AG09309 (cell line): ENCODE data around the gene DRAXIN.

Experiments
- DNase-seq: peaks from one replicate; pipeline ENCODE4 v3.0.0-alpha.2; 2010; ENCODE audit warnings: low read depth
- H3K4me3 ChIP-seq: 2 replicates; pipeline ENCODE4 v1.5.1; 2011; ENCODE audit warnings: mild to moderate bottlenecking, low read depth, low read length, moderate library complexity; ENCODE audit not compliant: control insufficient read depth
- TF ChIP-seq, protein P1 (sequence below): IDR thresholded peaks from 2 replicates; pipeline ENCODE4 v1.5.1; 2011; ENCODE audit warnings: mild to moderate bottlenecking, low read depth, low read length, inconsistent platforms; ENCODE audit not compliant: insufficient read depth, control insufficient read depth; ENCODE audit errors: missing control alignments

DRAXIN gene

DNA sequence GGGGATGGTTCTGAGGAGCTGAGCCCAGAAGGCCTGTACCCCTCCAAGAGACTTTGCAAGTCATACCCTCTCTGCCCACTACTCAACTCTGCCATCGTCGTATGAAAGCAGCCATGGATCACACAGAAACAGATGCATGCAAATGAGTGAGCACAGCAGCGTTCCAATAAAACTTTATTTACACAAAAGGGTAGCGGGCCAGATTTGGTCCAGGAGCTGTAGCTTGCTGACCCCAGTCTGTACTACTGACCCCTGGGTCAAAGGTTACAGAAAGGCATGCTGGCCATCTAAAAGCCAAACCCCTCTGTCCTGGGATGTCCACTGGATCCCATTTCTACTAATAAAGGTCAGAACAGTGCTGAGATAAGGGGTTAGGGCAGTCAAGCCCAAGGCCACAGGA is 35.6 kb downstream of the DRAXIN start:
- TF ChIP-seq, protein P1, sequence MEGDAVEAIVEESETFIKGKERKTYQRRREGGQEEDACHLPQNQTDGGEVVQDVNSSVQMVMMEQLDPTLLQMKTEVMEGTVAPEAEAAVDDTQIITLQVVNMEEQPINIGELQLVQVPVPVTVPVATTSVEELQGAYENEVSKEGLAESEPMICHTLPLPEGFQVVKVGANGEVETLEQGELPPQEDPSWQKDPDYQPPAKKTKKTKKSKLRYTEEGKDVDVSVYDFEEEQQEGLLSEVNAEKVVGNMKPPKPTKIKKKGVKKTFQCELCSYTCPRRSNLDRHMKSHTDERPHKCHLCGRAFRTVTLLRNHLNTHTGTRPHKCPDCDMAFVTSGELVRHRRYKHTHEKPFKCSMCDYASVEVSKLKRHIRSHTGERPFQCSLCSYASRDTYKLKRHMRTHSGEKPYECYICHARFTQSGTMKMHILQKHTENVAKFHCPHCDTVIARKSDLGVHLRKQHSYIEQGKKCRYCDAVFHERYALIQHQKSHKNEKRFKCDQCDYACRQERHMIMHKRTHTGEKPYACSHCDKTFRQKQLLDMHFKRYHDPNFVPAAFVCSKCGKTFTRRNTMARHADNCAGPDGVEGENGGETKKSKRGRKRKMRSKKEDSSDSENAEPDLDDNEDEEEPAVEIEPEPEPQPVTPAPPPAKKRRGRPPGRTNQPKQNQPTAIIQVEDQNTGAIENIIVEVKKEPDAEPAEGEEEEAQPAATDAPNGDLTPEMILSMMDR = no peak
- H3K4me3 ChIP-seq = no peak overlapping the region
- DNase-seq = no peak

GRCh38 chr1:11728126-11728806 is 36.8 kb downstream of the DRAXIN start:
- TF ChIP-seq, protein P1 = no peak
- no peak overlapping the region for H3K4me3 ChIP-seq
- no peak for DNase-seq

GRCh38 chr1:11729155-11729497 is 37.6 kb downstream of the DRAXIN start:
- DNase-seq = no peak
- no peak overlapping the region for H3K4me3 ChIP-seq

DNA sequence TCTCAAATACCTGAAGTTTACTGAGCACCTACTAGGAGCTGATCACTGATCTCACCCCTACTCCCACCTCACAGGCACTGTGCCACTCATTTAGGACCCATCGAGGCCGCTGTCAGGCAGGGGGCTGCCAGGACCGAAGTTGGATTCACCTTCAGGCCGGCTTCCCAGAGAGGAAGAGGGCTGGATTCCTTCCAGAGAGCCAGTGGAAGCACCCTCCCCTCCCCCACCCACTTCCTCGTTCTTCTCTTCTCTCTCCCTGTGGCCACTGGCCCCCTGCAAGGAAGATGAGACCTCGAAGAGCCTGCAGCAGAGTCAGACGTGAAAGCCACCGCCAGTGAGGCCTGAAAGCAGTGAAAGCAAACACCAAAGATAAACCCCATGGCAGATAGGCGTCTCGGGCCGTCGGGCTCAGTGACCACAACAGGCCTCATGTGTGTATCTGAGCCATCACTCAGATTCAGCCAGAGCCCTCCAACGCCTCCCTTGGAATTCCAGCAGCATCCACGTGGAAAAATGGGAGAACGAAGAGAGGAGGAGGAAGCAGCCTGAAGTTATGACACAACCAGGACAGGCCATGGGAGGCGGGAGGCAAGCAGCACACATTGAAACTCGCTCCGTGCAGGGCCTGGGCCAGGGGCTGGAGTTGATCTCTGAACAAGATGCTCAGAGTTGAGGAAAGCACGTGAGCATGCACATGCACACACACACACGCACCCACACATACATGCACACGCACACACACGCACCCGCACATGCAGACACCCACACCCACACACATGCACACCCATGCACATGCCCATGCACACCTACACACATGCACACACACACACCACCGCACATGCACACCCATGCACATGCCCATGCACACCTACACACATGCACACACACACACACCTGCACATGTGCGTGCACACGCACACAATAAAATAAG is 38.3 kb downstream of the DRAXIN start:
- TF ChIP-seq, protein P1 = no peak
- no peak overlapping the region for H3K4me3 ChIP-seq
- no peak for DNase-seq

More at GRCh38 chr1:11729155-11729497, 37.6 kb downstream of the DRAXIN start:
- TF ChIP-seq, protein P1 = no peak

GRCh38 chr1:11730429-11730891 is 39.0 kb downstream of the DRAXIN start:
- no peak overlapping the region for H3K4me3 ChIP-seq
- TF ChIP-seq, protein P1 = no peak
- no peak for DNase-seq

DNA sequence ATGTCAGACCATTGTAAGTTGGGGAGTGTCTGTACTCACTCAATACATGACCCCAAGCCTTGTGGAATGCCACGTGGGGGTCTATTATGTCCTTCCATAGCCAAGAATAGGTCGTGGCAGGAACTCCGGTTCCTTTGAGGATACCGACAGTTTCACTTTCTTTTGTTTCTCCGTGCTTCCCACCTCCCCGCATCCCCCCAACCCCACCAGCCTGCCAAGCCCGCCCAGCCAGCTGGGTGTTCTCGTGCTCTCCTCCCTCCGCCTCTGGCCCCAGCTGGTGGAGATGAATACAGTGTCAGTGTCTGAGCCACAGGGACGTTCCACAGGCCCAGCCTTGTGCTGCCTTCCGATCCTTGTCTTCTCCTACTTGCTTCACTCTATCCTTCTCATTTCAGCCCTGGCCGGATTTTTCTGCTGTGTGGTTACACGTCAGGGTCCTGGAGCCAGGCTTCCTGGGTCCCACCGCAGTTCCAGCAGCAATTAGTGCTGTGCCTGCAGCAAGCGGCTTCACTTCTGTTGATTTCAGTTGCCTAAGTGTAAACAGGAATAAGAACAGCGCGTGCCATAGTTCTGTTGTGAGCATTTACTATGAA is 40.3 kb downstream of the DRAXIN start:
- DNase-seq = no peak
- peak overlapping the region; percentile 8 for H3K4me3 ChIP-seq
- TF ChIP-seq, protein P1 = no peak
